Measurements from ENCODE around the gene ENPP3. TPM values are rescaled to one million over a fixed set of nuclear protein-coding genes. Genes with fewer than 3 reads are reported as not detected.

ENPP3 gene
- total and polyA plus RNA-seq, 2 donors (not counting 1 experiment from before 2014, with no cell fraction given), result 0.18 to 0.25 TPM

- ATAC-seq (ENCODE audit: low read depth) (no peak), DNase-seq (no peak)
- Histone ChIP-seq H3K9me3 (ENCODE audit: control extremely low read depth in 1 of 3, control insufficient read depth in 2 of 3, insufficient read depth in 1 of 3, low read length in 2 of 3) (no peaks in the 10 kb centered on the region), H3K4me1 (ENCODE audit: control insufficient read depth in 2 of 2, insufficient read depth in 2 of 2, low read length in 2 of 2) (peaks cover 19 to 23% of the 10 kb centered on the region in 2 donors), H3K27me3 (replicated peaks in 1 of 4; ENCODE audit: control extremely low read depth in 1 of 4, control insufficient read depth in 3 of 4, insufficient read depth in 4 of 4, low read length in 3 of 4) (peaks cover 0 to 3% (median 0%) of the 10 kb centered on the region in 4 experiments), H4K20me1 (ENCODE audit: control insufficient read depth, insufficient read depth, low read length, poor library complexity, severe bottlenecking) (no peaks in the 10 kb centered on the region), H3K36me3 (replicated peaks in 1 of 2; ENCODE audit: control extremely low read depth in 1 of 2, control insufficient read depth in 1 of 2, extremely low read depth in 1 of 2, insufficient read depth in 2 of 2, low read length in 1 of 2) (no peaks in the 10 kb centered on the region), H3K79me2 (ENCODE audit: control insufficient read depth, insufficient read depth, low read length) (peaks cover 16% of the 10 kb centered on the region), H2AFZ (ENCODE audit: insufficient read depth, low read depth, low read length, poor library complexity, severe bottlenecking) (no peak overlapping the region), H3K4me2 (replicated peaks; ENCODE audit: low read depth, low read length, poor library complexity, severe bottlenecking) (no peak overlapping the region), H3K9ac (ENCODE audit: low read length) (no peak overlapping the region), H3K4me3 (ENCODE audit: control extremely low read depth in 1 of 5, extremely low read depth in 1 of 5, insufficient read depth in 1 of 5, low read depth in 2 of 5, low read length in 4 of 5) (no peak overlapping the region), H3K27ac (ENCODE audit: low read length in 2 of 2) (no peak overlapping the region)
- no peak overlapping the region for H3K4me3 Mint-ChIP-seq
- CTCF ChIA-PET, result no interaction called here
- H3K27ac Mint-ChIP-seq, result no peak overlapping the region
- no CpG with 5 or more reads among the region's 3 CpGs for WGBS (ENCODE audit: insufficient coverage)
- H3K4me1 Mint-ChIP-seq, result peaks cover 33% of the 10 kb centered on the region
- peaks cover 9% of the 10 kb centered on the region for H3K27me3 Mint-ChIP-seq
- no peaks in the 10 kb centered on the region for H3K9me3 Mint-ChIP-seq (ENCODE audit: insufficient read depth)
- intact Hi-C loops (cut with micrococcal nuclease), result no loop called here
- TF ChIP-seq EZH2 (IDR thresholded peaks at IDR 0.05; ENCODE audit: borderline replicate concordance, insufficient read depth, low read depth, low read length, poor library complexity, severe bottlenecking), result no peak
- TF ChIP-seq CTCF (IDR thresholded peaks at IDR 0.05), result no peak
- POLR2A ChIA-PET, result no interaction called here
Observed at GRCh38 chr6:131631625-131632289, 5.3 kb upstream of the ENPP3 start.
